ENCODE data around the gene PAQR3.

The PAQR3 gene, protein sequence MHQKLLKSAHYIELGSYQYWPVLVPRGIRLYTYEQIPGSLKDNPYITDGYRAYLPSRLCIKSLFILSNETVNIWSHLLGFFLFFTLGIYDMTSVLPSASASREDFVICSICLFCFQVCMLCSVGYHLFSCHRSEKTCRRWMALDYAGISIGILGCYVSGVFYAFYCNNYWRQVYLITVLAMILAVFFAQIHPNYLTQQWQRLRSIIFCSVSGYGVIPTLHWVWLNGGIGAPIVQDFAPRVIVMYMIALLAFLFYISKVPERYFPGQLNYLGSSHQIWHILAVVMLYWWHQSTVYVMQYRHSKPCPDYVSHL

DNA sequence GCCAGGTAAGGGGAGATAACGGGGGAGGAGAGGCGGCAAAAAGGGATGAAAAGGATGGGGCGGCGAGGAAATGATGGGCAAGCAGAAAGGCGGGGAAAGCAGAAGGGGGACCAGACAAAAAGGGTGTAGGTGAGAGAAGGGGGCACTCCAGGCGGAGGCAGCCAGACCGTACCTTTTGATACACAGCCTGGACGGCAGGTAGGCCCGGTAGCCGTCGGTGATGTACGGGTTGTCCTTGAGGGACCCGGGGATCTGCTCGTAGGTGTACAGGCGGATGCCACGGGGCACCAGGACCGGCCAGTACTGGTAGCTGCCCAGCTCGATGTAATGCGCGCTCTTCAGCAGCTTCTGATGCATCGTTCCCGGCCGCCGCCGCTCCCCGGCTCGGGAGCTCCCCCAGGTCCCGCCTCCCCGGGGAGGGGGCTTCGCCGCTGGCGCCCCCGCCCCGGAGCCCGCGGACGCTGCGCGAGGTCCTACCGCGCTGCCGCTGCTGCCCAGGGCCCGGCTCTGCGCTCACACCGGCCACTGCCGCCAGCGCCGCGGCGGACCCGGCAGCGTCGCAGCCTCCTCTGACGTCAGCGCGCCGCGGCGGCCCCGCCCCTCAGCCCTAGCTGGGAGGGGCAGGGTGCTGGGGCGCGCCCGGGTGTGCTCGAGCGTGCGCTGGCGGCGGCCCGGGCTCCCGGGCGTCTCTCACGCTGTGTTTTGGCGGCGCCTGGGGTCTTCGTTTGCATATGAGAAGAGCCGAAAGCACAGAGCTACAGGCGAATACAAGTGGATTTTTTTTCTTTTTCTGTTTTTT is at the start of gene PAQR3:
Gene PAQR3, minus strand, starts transcription at position 571 of the 799 bp plus-strand sequence. Its CDS starts 214 bp downstream, at position 357.
- peak; percentile 6 for DNase-seq

DNA sequence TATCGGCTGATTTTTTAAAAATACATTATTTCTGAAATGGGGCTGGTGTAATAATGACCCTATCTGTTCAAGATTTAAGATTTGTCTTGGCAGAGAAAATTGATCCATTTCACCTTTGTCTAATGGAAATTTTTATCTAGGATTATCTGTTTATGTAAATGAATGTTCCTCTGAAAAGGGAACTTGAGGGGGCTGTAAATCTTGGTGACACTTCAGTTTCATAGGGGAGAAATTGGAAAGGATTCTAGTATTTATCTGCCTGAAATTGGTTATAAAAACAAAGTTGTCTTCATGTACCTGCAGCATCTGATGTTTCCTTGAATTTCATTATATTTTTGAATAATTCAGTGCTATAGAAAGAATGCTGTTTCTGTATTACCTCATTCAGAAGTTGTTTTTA is 48.4 kb upstream of the PAQR3 start:
- no peak for DNase-seq

DNA sequence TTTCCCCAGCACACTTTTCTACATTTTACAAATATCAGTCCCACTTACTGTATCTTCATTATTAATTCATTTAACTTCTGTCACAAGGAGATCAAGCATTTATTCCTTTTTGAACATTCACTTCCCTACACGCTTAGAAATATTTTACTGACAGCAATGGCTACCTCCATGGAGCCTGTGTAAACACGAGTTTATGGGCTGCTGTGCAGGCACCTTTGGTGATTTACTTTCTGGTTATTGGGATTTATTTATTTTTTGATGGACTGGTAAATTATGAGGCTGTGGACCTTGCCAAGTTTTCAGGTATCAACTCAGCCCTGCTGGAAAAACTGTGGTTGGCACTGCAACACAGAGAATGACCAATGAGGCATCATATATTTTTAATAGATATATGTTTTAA is 45.4 kb upstream of the PAQR3 start:
- DNase-seq, result peak; percentile 32

DNA sequence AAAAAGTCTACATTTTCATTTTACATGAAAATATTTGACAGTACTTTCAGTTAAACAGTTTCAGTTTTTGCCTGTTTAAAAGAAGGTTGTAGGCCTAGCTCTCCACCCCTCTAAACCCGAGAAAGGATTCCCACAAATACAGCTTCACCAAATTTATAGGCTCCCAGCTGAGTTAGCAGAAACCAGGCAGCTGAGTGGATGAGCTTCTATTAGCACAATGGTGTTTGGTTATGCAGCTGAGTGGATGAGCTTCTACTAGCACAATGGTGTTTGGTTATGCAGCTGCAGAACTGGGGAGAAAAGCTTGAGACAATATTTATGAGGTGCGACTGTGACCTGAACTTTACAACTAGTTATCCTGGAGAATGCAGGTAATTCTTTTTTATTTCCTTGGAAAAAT is 36.6 kb upstream of the PAQR3 start:
- no peak for DNase-seq

DNA sequence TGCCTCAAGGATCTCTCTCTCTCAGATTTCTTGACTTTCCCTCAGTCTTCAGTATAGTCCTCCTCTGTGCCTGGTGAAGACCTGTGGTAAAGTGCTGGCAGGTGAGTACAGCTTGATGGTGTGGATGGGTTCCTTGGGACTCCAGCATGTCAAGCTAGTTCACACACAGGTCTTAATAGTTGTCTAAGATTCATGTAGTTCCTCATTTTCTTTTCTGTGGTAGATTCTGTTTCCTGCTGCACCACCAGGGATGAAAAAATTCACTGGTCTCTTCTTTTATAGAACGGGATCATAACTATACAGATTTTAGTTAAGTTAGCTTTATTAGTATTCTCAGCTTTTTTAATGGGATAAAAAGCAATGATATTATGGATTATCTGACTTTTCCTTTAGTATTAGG is 32.5 kb upstream of the PAQR3 start:
- DNase-seq, result no peak

DNA sequence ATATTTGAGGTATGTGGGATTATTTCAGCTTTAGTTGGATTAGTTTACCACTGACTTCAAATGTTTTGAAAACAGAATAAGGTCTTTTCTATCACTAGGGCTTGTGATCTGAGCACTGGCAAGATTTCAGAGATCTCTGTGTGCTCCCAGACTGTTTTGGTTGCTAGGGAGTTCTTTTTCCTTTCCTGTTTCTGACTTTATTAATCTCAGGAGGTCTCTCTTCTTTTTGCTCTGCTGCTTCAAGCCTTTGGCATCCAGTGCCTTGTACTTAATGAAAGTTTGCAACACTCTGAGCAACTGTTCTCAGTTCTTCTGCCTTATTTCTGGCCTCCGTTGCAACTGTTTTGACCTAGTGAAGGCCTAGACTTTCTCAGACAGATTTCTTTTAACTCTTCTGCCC is 32.1 kb upstream of the PAQR3 start:
- DNase-seq, result no peak

DNA sequence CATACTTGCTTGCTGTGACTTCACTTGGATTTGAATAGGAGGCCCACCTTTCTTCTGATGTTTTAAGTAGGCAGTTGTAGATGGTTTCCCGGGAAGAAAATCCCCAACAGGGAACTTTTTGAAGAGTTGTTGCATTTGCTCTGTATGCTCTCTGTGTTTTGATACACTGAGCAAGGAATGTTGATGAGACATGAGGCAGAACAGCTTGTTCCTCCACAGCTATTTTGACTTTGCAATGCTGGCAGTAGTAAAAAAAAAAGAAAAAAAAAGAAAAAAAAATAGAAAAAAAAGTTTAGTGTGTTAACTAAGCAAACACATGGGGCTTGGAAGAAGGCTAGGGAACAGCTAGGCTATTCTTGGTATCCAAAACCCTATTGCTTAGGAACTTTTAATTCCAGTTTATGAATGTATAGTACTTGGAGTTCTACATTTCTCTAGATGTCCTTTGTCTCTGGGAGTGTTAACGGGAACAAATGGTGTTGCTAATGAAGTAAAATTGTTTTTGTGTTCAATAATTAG is 23.4 kb upstream of the PAQR3 start:
- no peak for DNase-seq

DNA sequence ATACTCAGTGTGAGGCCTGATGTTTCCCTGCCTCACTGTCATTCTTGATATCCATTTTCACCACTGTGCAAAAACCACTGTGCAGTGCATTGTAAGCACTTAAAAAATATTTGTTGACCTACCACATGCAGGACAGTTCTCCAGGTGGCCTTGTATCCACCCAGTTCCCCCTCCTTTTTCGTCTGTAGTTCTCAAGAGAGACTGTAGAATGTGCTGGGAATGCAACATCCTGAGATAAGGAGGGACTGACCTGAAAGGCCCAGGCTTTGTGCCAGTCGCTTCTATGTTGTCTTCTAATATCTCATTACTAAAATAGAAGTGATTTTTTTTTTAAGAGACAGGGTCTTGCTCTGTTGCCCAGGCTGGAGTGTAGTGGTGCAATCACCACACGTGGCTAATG is 21.7 kb upstream of the PAQR3 start:
- DNase-seq, result no peak

DNA sequence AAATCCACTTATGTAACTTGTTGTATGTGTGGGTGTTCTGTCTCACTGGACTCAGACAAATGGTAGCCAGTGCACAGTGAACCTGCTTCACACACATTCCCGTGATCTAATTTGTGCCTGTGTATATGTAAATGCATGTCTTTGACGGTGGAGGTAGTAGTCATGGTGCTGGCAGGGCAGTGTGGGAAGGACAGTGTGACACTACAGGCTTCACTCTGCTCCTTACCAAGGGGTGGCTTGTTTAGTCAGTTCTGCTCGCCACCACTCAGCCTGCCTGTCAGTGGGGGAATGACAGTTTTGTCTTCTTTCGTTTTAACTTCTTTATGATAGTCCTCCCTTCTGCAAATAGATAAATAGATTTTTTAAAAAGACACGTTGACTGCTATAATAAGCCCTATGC is 17.7 kb upstream of the PAQR3 start:
- no peak for DNase-seq

DNA sequence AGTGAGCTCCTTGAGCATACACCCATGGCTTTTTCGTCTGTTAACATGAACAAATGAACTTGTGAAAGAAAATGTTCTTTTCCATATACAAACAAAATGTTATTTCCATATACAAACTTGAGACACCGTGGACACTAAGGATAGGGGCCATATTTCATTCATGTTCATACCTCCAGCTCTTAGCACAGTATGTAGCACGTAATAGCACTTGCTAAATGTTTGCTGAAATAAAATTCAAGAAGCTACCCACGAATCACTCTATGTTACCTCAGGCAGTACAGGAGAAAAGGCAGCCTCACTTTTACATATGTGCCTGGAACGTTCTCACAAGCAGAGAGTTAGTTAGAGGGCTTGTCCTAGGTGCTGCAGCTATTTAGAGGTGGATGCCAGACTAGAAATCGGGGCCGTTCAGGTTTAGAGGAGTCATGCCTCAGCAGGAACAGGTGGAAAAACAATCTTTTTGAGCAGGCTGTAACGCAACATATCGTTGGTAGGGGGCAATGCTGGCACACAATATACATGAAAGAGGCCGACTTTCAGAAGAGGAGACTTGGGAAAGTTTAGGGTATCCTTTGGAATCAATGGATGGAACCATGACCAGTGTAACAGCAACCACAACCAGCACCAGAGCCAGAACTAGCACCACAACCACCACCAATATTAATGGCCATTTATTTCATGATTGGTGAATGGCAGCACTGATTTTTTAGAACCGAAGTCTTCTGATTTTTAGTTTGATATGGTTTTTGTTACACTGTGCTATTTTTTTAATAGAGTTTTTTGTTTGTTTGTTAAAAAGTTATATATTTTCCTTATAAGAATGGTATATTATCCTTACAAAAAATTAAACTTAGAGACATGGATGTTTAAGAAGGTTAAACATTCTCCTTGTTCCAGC is 14.8 kb upstream of the PAQR3 start:
- DNase-seq, result peak; percentile 34

DNA sequence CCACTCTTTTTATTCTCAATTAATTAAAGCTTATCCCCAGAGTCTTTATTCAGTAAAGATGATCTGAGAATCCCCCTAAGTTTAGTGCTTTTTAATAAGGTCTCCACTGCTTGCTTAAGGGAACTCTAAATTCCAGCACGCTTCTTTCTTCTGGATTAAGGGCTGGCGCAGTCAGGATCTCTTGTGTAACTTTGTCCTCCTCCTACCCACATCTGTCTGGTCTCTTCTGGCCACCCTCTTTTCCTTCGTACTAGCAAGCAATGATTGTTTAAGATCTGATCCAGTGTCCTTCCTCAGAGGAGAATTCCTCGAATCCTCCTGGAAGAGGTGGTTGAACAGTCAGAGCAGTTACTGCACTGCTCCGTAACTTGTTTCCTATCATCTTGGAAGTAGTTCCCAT is 14.0 kb upstream of the PAQR3 start:
- DNase-seq, result no peak

DNA sequence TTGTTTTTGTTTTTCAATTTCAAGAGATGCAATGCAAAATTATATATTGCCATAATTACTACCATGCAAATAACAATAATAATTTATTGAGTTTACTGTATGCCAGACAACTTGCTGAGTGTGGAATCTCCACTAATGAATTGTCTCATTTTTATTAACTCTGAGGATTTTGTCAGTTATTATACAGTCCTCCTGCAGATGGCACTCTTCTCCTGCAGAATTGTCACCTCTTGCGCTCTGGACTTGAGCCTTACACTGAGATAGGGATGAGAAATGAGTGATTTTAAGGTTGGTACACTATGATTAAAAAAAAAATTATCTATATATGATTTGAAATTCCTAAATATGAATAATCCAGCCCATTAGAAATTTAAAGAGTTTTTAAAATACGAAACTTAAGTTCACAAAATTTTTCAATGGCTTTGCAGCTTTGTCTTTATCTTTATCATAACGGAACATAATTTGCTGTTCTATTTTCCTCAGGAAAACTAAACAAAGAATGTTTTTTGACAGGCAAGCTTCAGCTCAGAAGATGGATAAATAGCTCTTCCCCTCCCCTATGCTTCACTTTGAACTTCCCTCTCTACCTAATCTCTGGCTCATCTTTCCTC is 12.7 kb upstream of the PAQR3 start:
- peak; percentile 7 for DNase-seq

DNA sequence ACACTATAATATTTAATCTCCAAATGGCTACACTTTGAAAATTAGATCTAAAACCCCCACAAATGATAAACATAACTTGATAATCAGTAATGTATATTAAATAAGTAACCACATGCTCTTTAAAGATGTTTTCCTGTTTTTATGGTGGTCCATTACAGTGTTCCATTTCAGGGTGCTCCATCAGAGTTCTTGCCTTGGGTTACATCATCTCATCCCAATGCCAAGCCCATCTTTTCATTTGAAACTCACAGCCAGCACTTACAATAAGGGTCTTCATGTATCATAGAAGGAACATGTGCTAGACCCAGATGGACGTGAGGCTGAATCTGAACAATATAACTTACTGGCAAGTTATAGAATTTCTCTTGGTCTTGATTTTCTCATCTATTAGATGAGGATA is 10.5 kb upstream of the PAQR3 start:
- no peak for DNase-seq

DNA sequence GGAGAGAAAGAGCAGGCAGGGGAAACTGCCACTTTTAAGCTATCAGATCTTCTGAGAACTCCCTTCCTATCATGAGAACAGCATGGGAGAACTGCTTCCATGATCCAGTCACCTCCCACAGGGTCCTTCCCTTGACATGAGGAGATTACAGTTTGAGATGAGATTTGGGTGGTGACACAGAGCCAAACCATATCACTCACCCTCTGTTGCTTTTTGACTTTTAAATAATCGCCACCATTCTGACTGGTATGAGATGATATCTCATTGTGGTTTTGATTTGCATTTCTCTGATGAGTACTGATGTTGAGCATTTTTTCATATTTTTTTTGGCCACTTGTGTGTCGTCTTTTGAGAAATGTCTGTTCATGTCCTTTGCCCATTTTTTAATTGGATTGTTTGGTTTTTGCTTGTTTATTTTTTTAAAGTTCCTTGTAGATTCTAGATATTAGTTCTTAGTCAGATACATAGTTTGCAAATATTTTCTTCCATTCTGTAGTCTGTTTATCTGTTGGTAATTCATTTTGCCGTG is 6.5 kb upstream of the PAQR3 start:
- no peak for DNase-seq

DNA sequence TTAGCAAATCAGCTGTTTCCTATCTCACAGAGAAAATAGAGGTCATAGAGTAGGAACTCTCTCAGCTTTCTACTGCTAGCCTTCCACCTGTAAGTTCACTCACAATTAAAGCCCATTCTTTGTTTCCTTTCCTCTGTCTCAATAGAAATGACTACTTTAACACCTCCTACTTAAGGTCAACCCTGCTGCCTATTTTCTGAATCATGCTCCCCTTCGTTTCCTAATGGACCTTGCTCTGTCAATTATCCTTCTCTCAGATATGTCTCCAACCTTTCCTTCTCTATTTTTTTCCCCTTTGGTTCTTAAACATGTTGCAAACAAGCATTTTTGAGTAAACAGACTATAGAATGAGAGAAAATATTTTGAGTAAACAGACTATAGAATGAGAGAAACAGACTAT is 5.1 kb upstream of the PAQR3 start:
- no peak for DNase-seq

DNA sequence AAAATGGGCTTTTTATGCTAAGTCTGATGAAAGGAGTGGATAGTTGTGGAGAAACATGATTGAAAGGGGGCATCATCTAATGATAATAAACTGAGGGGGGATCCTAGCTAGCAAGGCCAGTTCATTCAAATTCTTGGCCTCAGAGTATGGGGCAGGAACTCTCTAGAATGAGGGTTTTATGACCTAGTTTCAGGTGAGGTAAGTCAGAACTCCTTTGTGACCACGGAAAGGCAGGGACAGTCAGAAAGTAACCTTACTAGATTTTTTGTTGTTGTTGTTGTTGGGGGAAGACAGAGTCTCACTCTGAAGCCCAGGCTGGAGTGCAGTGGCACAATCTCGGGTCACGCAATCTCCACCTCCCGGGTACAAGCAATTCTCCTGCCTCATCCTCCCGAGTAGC is 1.5 kb upstream of the PAQR3 start:
- no peak for DNase-seq

DNA sequence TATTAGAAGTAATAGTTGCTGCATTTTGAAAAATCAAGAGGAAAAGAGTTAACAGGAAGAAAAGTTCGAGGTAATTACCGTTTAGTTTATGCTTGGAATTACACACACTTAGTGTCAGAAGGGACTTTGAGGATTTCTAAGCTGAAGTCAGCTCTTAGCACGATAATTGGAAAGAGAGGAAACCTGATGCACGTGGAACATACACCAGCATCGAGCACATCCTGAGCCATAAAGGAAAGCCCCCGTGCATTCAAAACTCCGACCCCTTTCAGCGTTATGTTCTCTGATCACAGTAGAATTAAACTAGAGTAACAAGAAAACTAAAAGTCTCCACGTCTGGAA is 400 bp upstream of the PAQR3 start:
- no peak for DNase-seq

DNA sequence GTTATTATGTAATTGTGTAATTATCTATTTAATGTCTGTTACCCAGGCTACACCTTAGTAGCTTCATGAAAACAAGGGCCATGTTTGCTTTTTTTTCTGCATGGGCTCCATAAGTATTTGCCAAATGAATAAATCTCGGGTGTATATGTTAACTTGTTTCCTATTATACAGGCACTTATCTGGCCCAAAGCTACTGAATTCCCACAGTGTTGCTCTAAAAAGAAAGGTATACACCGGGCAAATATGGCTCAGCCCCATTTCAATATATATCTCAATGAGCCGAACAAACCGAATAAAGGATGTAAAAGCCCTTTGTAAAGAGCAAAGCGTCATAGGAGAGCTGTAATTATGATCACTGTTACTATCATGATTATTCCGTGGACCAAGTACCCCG is 767 bp downstream of the PAQR3 start:
- DNase-seq, result no peak

DNA sequence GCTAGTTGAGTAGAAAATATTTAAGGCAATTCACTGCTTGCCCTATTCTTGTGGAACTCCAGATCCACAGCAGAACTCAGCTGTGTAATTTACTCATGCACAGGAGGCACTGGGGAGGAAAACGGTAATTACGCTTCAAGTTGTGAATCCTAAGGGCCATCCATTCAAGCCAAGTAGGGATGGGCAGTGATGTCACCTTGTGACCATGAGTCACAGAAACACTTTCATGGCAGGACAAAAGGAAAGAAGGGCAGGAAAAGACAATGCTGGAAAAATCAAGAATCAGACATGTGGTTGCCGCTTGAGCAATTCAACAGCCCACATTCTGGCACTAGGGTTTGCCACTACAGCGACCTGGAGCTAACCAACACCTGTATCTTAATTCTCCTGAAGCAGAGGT is 1.4 kb downstream of the PAQR3 start:
- DNase-seq, result no peak

DNA sequence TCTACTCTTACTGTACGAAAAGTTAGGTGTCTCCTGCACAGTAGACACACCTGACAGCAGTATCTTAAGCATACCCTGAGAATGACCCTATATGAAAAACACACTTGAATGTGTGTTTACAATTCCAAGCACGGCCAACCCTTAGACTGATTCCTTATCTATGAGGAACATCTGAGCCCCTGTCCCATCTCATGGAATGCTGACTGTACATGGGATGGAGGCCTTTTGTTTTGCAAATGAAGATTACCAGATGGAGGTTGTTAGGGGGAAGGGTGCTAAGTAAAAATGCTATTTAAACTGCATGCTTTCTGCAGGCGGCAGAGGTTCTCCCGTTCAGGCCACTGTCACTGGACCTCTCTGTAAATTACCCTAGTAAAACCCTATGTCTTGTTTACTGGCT is 2.2 kb downstream of the PAQR3 start:
- no peak for DNase-seq

DNA sequence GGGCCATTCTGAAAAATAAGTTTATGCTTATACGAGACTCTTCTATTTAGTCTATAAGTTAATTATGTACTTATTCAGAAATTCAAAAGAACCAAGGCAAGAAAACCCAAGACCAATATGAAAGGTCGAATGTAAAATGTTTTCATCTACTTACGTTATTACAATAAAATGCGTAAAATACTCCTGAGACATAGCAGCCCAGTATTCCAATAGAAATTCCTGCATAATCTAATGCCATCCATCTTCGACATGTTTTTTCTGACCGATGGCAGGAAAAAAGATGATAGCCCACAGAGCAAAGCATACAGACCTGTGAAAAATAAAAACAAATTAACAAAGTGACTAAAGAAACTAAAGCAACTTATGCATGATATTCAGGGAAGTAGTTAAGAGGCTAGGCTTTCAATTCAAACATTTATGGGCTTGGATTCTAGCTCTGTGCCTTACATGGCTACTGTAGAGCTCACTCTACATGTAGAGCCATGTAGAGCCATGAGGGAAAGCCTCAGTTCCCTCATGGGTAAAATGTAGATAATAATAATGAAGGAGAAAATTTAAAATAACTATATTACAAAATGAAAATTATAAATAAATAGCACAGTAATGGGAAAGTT is 9.1 kb downstream of the PAQR3 start:
- no peak for DNase-seq

DNA sequence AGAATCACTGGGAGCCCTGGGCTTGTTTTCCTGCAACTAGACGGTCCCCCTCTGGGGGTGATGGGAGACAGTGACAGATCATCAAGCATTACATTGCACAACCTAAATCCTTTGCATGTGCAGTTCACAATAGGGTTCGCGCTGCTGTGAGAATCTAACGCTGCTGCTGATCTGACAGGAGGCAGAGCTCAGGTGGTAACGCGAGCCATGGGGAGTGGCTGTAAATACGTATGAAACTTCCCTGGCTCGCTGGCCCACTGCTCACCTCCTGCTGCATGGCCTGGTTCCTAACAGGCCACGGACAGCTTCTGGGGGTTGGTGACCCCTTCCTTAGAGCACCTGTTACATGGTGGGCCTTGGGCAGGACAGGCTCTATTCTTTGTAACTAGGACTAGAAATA is 10.4 kb downstream of the PAQR3 start:
- no peak for DNase-seq
